Keratinocyte (primary cell): ENCODE measurements around the gene TMEM169. TPM values are rescaled to one million over a fixed set of nuclear protein-coding genes. Genes with fewer than 3 reads are reported as not detected.

Experiments
- DNase-seq: peaks from one replicate; pipeline ENCODE4 v3.0.0-alpha.2; 2011; ENCODE audit warnings: low read depth, missing footprints, low spot score
- FAIRE-seq: peaks from 2 replicates; lab custom pipeline; 2011; peaks lifted over from hg19 to GRCh38; lab: Jason Lieb, UNC
- H2AFZ ChIP-seq: 2 replicates; pipeline ENCODE4 v1.6.0; 2012; ENCODE audit warnings: low read length, control low read depth, inconsistent platforms; ENCODE audit not compliant: control insufficient read depth
- H3K27ac ChIP-seq: 2 replicates; pipeline ENCODE4 v1.5.1; 2011; ENCODE audit warnings: low read length; ENCODE audit not compliant: control insufficient read depth, insufficient read depth
- H3K27me3 ChIP-seq: 3 replicates; pipeline ENCODE4 v1.6.0; 2011; ENCODE audit warnings: low read length; ENCODE audit not compliant: control insufficient read depth, insufficient read depth; ENCODE audit errors: extremely low read depth
- H3K36me3 ChIP-seq, 2 experiments: 2 replicates in 1 of 2; 3 replicates in 1 of 2; pipeline ENCODE4 v1.5.1; 2011; ENCODE audit warnings: low read length in 2 of 2, mild to moderate bottlenecking in 1 of 2; ENCODE audit not compliant: control insufficient read depth in 2 of 2, insufficient read depth in 2 of 2; ENCODE audit errors: extremely low read depth in 1 of 2
- H3K4me1 ChIP-seq: 3 replicates; pipeline ENCODE4 v1.5.1; 2011; ENCODE audit warnings: low read length; ENCODE audit not compliant: control insufficient read depth, insufficient read depth; ENCODE audit errors: extremely low read depth
- H3K4me2 ChIP-seq: 3 replicates; pipeline ENCODE4 v1.6.0; 2011; ENCODE audit warnings: low read depth, low read length; ENCODE audit not compliant: control insufficient read depth, insufficient read depth; ENCODE audit errors: extremely low read depth
- H3K4me3 ChIP-seq, 3 experiments: fragments of 200-600 bp in 1 of 3; sonication (generic) in 1 of 3; 2 replicates in 2 of 3; 3 replicates in 1 of 3; pipeline ENCODE4 v1.5.1; 2011 to 2016; ENCODE audit warnings: low read length in 3 of 3, mild to moderate bottlenecking in 3 of 3, control low read depth in 2 of 3, inconsistent platforms in 1 of 3, low read depth in 1 of 3, mixed read lengths in 1 of 3, mixed run types in 1 of 3, moderate library complexity in 1 of 3; ENCODE audit not compliant: control insufficient read depth in 2 of 3, insufficient read depth in 2 of 3; ENCODE audit errors: extremely low read depth in 1 of 3
- H3K79me2 ChIP-seq: 2 replicates; pipeline ENCODE4 v1.6.0; 2012; ENCODE audit warnings: low read length; ENCODE audit not compliant: control insufficient read depth, insufficient read depth
- H3K9ac ChIP-seq: 3 replicates; pipeline ENCODE4 v1.6.0; 2011; ENCODE audit warnings: low read length; ENCODE audit not compliant: control insufficient read depth, insufficient read depth; ENCODE audit errors: extremely low read depth
- H3K9me1 ChIP-seq: 3 replicates; pipeline ENCODE4 v1.6.0; 2011; ENCODE audit warnings: low read length; ENCODE audit not compliant: control insufficient read depth, insufficient read depth; ENCODE audit errors: extremely low read depth
- H3K9me3 ChIP-seq: 2 replicates; pipeline ENCODE4 v1.5.1; 2012; ENCODE audit warnings: low read depth, low read length; ENCODE audit not compliant: control insufficient read depth
- H4K20me1 ChIP-seq: 3 replicates; pipeline ENCODE4 v1.6.0; 2011; ENCODE audit warnings: low read length; ENCODE audit not compliant: control insufficient read depth, insufficient read depth; ENCODE audit errors: extremely low read depth
- EZH2 ChIP-seq: IDR thresholded peaks from one replicate; pipeline ENCODE4 v1.6.1; 2012; ENCODE audit warnings: inconsistent platforms, mild to moderate bottlenecking, low read length, moderate library complexity
- dilution Hi-C: fragments of 300-500 bp; cut with MboI; formaldehyde crosslinking; loops from one replicate; pipeline ENCODE4 v1.7.0; 2020; ENCODE audit warnings: low sequenced_read_pairs; ENCODE audit not compliant: extremely low pct_ligation_motif_present
- polyA plus RNA-seq, 5 experiments: library from polyadenylated mRNA; depleted of rRNA in 3 of 5; stranded (reverse) in 3 of 5; stranded (forward) in 1 of 5; unstranded in 1 of 5; fragments of >200 nt; gene quantifications; 1 replicate in 1 of 5; 2 replicates in 3 of 5; 3 replicates in 1 of 5; pipeline versions ENCODE4 v1.2.1 to v1.2.3, GENCODE V29; 2011 to 2012; ENCODE audit warnings: missing spikeins in 2 of 5, low read depth in 1 of 5, low replicate concordance in 1 of 5
- TF ChIP-seq, protein P1 (sequence below), 3 experiments: IDR thresholded peaks in 1 of 3; conservative IDR thresholded peaks in 1 of 3; optimal IDR thresholded peaks in 1 of 3; 2 replicates in 2 of 3; 3 replicates in 1 of 3; pipeline versions ENCODE3 to v1.5.1; 2011; ENCODE audit warnings: low read length in 3 of 3, mild to moderate bottlenecking in 3 of 3, moderate library complexity in 2 of 3, control low read depth in 1 of 3, inconsistent platforms in 1 of 3; ENCODE audit not compliant: insufficient read depth in 2 of 3; ENCODE audit errors: extremely low read depth in 1 of 3

TMEM169 gene
- polyA plus RNA-seq, 1 donor (not counting 4 experiments of a cell fraction or from before 2014, with no cell fraction given): not detected

DNA sequence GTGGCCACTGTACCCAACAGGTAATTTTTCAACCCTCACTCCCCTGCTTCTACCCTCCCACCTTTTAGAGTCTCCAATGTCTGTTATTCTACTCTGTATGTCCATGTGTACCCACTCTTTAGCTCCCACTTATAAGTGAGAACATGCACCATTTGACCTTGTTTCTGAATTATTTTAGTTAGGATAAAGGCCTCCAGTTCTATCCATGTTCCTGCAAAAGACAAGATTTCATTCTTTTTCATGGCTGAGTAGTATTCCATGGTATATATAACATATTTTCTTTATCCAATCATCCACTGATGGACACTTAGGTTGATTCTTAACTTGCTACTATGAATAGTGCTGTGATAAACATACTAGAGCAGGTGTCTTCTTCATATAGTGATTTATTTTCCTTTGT lies 9.2 kb upstream of the TMEM169 start:
- H2AFZ ChIP-seq: no peak overlapping the region
- H3K4me2 ChIP-seq: no peak overlapping the region
- dilution Hi-C loops: no loop called here

GRCh38 chr2:216073773-216074172 lies 7.9 kb upstream of the TMEM169 start:
- dilution Hi-C loops: no loop called here
- no peaks in the 10 kb centered on the region for H3K9me1 ChIP-seq
- H3K9me3 ChIP-seq: no peaks in the 10 kb centered on the region

More for the DNA sequence above, 9.2 kb upstream of the TMEM169 start:
- Histone ChIP-seq H3K79me2 (no peaks in the 10 kb centered on the region), H3K27ac (no peak overlapping the region), H3K9me3 (no peaks in the 10 kb centered on the region), H3K9ac (no peak overlapping the region), H4K20me1 (no peaks in the 10 kb centered on the region), H3K27me3 (no peaks in the 10 kb centered on the region), H3K4me1 (no peaks in the 10 kb centered on the region), H3K4me3 (no peak overlapping the region), H3K9me1 (no peaks in the 10 kb centered on the region), H3K36me3 (no peaks in the 10 kb centered on the region)
- TF ChIP-seq, protein P1, sequence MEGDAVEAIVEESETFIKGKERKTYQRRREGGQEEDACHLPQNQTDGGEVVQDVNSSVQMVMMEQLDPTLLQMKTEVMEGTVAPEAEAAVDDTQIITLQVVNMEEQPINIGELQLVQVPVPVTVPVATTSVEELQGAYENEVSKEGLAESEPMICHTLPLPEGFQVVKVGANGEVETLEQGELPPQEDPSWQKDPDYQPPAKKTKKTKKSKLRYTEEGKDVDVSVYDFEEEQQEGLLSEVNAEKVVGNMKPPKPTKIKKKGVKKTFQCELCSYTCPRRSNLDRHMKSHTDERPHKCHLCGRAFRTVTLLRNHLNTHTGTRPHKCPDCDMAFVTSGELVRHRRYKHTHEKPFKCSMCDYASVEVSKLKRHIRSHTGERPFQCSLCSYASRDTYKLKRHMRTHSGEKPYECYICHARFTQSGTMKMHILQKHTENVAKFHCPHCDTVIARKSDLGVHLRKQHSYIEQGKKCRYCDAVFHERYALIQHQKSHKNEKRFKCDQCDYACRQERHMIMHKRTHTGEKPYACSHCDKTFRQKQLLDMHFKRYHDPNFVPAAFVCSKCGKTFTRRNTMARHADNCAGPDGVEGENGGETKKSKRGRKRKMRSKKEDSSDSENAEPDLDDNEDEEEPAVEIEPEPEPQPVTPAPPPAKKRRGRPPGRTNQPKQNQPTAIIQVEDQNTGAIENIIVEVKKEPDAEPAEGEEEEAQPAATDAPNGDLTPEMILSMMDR (optimal IDR thresholded peaks at IDR 0.05 in 1 of 3, IDR thresholded peaks at IDR 0.05 in 1 of 3, conservative IDR thresholded peaks at IDR 0.05 in 1 of 3; ENCODE audit: extremely low read depth in 1 of 3, insufficient read depth in 2 of 3, low read length in 3 of 3): no peak
- TF ChIP-seq EZH2: no peak
- FAIRE-seq (no peak), DNase-seq (no peak)

More at GRCh38 chr2:216073773-216074172, 7.9 kb upstream of the TMEM169 start:
- Histone ChIP-seq H4K20me1 (no peaks in the 10 kb centered on the region), H3K4me1 (no peaks in the 10 kb centered on the region), H3K27me3 (no peaks in the 10 kb centered on the region), H3K4me2 (no peak overlapping the region), H3K27ac (no peak overlapping the region), H3K9ac (no peak overlapping the region), H3K79me2 (no peaks in the 10 kb centered on the region), H3K4me3 (no peak overlapping the region), H3K36me3 (no peaks in the 10 kb centered on the region), H2AFZ (no peak overlapping the region)
- no peak for DNase-seq
- no peak for FAIRE-seq
- TF ChIP-seq, protein P1 (optimal IDR thresholded peaks at IDR 0.05 in 1 of 3, IDR thresholded peaks at IDR 0.05 in 1 of 3, conservative IDR thresholded peaks at IDR 0.05 in 1 of 3; ENCODE audit: extremely low read depth in 1 of 3, insufficient read depth in 2 of 3, low read length in 3 of 3): no peak
